ENCODE data around the gene ASIC1. TPM values are rescaled to one million over a fixed set of nuclear protein-coding genes. Genes with fewer than 3 reads are reported as not detected.

Gene ASIC1
- total and polyA plus RNA-seq, 2 of the 4 experiments (the other 2 are of a cell fraction) = 1.6 to 9.9 TPM

GRCh38 chr12:50090391-50090790, 33.0 kb downstream of the ASIC1 start:
- dilution Hi-C loops (cut with HindIII; ENCODE audit: low sequenced_read_pairs, unreplicated experiment) (no loop called here), in situ Hi-C loops (cut with MboI; ENCODE audit: low sequenced_read_pairs) (no loop called here), intact Hi-C loops (cut with micrococcal nuclease) (no loop called here)
- WGBS, 2 experiments (ENCODE audit: extremely low coverage in 2 of 2, insufficient read length in 1 of 2) = no CpG with 5 or more reads among the region's 5 CpGs
- Histone ChIP-seq H4K91ac (ENCODE audit: insufficient read depth, low read depth, low read length) (no peak overlapping the region), H3K23ac (ENCODE audit: low read depth, low read length) (no peak overlapping the region), H4K20me1 (ENCODE audit: insufficient read depth, low read length) (peaks cover 25% of the 10 kb centered on the region), H2AK5ac (ENCODE audit: low read depth, low read length) (no peak overlapping the region), H3K4ac (ENCODE audit: low read depth, low read length) (no peak overlapping the region), H3K9me3 (ENCODE audit: control insufficient read depth, insufficient read depth, low read length) (no peaks in the 10 kb centered on the region), H2BK5ac (ENCODE audit: low read depth, low read length, poor library complexity, severe bottlenecking) (no peak overlapping the region), H4K8ac (ENCODE audit: low read depth in 2 of 2, low read length in 2 of 2) (no peak overlapping the region), H3K4me1 (ENCODE audit: control insufficient read depth, insufficient read depth, low read length) (peaks cover 5% of the 10 kb centered on the region), H3K36me3 (ENCODE audit: control insufficient read depth, insufficient read depth, low read length) (peaks cover 53% of the 10 kb centered on the region), H3K4me3 (ENCODE audit: insufficient read depth, low read depth, low read length) (no peak overlapping the region), H3K27me3 (ENCODE audit: control insufficient read depth, insufficient read depth, low read length) (no peaks in the 10 kb centered on the region), H3K56ac (ENCODE audit: extremely low read depth, insufficient read depth, low read length) (no peak overlapping the region), H3K79me1 (ENCODE audit: low read depth in 1 of 2, low read length in 2 of 2) (peaks cover 12 to 37% of the 10 kb centered on the region in 2 experiments), H3K18ac (ENCODE audit: low read depth, low read length) (no peak overlapping the region), H2BK15ac (ENCODE audit: low read depth, low read length) (no peak overlapping the region), H3K4me2 (ENCODE audit: low read depth, low read length) (no peak overlapping the region), H3K9ac (ENCODE audit: low read depth, low read length) (no peak overlapping the region), H3K27ac (ENCODE audit: insufficient read depth, low read length) (no peak overlapping the region), H3K9me1 (ENCODE audit: insufficient read depth, low read length) (no peaks in the 10 kb centered on the region), H2BK20ac (ENCODE audit: low read depth, low read length) (no peak overlapping the region), H2AFZ (replicated peaks; ENCODE audit: low read length, poor library complexity) (no peak overlapping the region), H4K5ac (ENCODE audit: low read depth, low read length) (no peak overlapping the region), H3K14ac (replicated peaks; ENCODE audit: low read depth, low read length) (no peak overlapping the region), H2BK120ac (ENCODE audit: low read depth, low read length) (no peak overlapping the region), H2AK9ac (replicated peaks; ENCODE audit: low read depth, low read length, poor library complexity) (no peak overlapping the region)
- DNase-seq = no peak
- no peak for TF ChIP-seq MAFK (IDR thresholded peaks at IDR 0.05; ENCODE audit: low read depth, low read length)
- no TSS peak for BruUV-seq (replicated peaks)
- no peak for ATAC-seq (ENCODE audit: low read depth)
- ChIA-PET CTCF (no interaction called here), POLR2A (ENCODE audit: unreplicated experiment) (no interaction called here)

All from IMR-90 (cell line).